NB4 (cell line): ENCODE results near the gene TBL1XR1.
A peak's percentile ranks its signal among the peaks of the same experiment; 100 is the strongest.
"Not testable (repeated sequence)": the region's sequence is repeated elsewhere in the genome, so short reads cannot be mapped to it uniquely, and the experiment has no call there.

Experiments used
- DNase-seq: peaks from one replicate; pipeline ENCODE4 v3.0.0; 2010; ENCODE audit warnings: low read depth
- H3K4me3 ChIP-seq: one replicate; pipeline ENCODE4 v1.5.1; 2011; ENCODE audit warnings: mild to moderate bottlenecking, low read depth, low read length, moderate library complexity
- CTCF ChIP-seq: IDR thresholded peaks from one replicate; pipeline ENCODE4 v1.5.1; 2012; ENCODE audit warnings: low read depth, low read length
- MAX ChIP-seq: IDR thresholded peaks from 2 replicates; pipeline ENCODE4 v1.6.1; 2011; ENCODE audit warnings: low read depth, low read length
- MYC ChIP-seq: IDR thresholded peaks from 2 replicates; pipeline ENCODE4 v1.6.1; 2011; ENCODE audit warnings: low read depth, low read length
- POLR2A ChIP-seq: IDR thresholded peaks from 2 replicates; pipeline ENCODE4 v1.6.1; 2011; ENCODE audit warnings: mild to moderate bottlenecking; ENCODE audit not compliant: insufficient read length; ENCODE audit errors: extremely low read depth

The TBL1XR1 gene

GRCh38 chr3:177203689-177204395 is 6.6 kb upstream of the TBL1XR1 start:
- H3K4me3 ChIP-seq = no peak overlapping the region
- no peak for DNase-seq

GRCh38 chr3:177203016-177203415 is 5.7 kb upstream of the TBL1XR1 start:
- H3K4me3 ChIP-seq, DNase-seq: not testable (repeated sequence)

More at GRCh38 chr3:177203689-177204395, 6.6 kb upstream of the TBL1XR1 start:
- TF ChIP-seq MAX = no peak
- no peak for TF ChIP-seq POLR2A
- TF ChIP-seq CTCF = no peak
- TF ChIP-seq MYC = no peak

- peak overlapping the region; percentile 6 for H3K4me3 ChIP-seq
- peak; percentile 96 for TF ChIP-seq MYC
- TF ChIP-seq MAX = peak; percentile 93
- TF ChIP-seq POLR2A = no peak
- TF ChIP-seq CTCF = no peak
These were observed 4.6 kb upstream of the TBL1XR1 start for GRCh38 chr3:177201700-177202397.

GRCh38 chr3:177199206-177199760 is 2.0 kb upstream of the TBL1XR1 start:
- no peak overlapping the region for H3K4me3 ChIP-seq
- TF ChIP-seq MYC = no peak
- no peak for TF ChIP-seq POLR2A
- no peak for TF ChIP-seq MAX
- TF ChIP-seq CTCF = no peak
- DNase-seq = no peak

More at GRCh38 chr3:177201700-177202397, 4.6 kb upstream of the TBL1XR1 start:
- peak; percentile 92 for DNase-seq

- peak; percentile 83 for DNase-seq
- H3K4me3 ChIP-seq = peak overlapping the region; percentile 61
- TF ChIP-seq POLR2A (no peak), MAX (peak; percentile 61), MYC (peak; percentile 88; the same call in 1 of the 2 replicates), CTCF (no peak)
These were observed 612 bp upstream of the TBL1XR1 start for GRCh38 chr3:177197727-177198460.
